ENCODE data around the gene IPO4.

DNA sequence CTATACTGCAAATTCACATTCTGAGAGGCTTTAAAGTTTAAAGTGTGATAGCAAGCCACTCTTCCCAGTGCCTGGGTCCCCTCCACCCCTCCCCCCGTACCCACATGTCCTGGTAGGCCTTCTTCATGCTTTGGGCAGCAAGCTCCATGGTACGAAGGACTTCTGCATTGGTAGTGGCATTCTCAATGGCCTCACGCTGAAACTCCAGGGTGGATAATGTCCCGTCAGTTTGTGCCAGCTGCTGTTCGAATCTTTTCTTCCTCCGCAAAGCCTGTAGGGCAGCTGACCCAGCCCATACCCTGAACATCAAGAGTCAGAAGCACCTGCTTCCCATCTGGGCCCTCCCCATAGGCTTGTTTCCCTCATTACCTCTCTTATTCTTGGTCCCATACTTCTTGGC, 22.7 kb upstream of the IPO4 start:
- TF ChIP-seq, protein P1, sequence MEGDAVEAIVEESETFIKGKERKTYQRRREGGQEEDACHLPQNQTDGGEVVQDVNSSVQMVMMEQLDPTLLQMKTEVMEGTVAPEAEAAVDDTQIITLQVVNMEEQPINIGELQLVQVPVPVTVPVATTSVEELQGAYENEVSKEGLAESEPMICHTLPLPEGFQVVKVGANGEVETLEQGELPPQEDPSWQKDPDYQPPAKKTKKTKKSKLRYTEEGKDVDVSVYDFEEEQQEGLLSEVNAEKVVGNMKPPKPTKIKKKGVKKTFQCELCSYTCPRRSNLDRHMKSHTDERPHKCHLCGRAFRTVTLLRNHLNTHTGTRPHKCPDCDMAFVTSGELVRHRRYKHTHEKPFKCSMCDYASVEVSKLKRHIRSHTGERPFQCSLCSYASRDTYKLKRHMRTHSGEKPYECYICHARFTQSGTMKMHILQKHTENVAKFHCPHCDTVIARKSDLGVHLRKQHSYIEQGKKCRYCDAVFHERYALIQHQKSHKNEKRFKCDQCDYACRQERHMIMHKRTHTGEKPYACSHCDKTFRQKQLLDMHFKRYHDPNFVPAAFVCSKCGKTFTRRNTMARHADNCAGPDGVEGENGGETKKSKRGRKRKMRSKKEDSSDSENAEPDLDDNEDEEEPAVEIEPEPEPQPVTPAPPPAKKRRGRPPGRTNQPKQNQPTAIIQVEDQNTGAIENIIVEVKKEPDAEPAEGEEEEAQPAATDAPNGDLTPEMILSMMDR (IDR thresholded peaks at IDR 0.05), result no peak
- no peak for TF ChIP-seq ZFX (IDR thresholded peaks at IDR 0.05; ENCODE audit: borderline replicate concordance)

Measured in 22Rv1 (cell line).